Stimulated activated CD8-positive, alpha-beta memory T cell treated with anti-CD3 and anti-CD28 coated beads, Interleukin-12 subunit alpha, Interleukin-12 subunit beta, amount 100 ng/mL, for 24 hours (primary cell): ENCODE data around the gene C2orf78.
A peak's percentile ranks its signal among the peaks of the same experiment; 100 is the strongest.
"Not testable (repeated sequence)": the region's sequence is repeated elsewhere in the genome, so short reads cannot be mapped to it uniquely, and the experiment has no call there.

Experiments used
- DNase-seq: peaks from one replicate; pipeline ENCODE4 v3.0.0-alpha.2; 2020; ENCODE audit errors: extremely low read depth

The C2orf78 gene

GRCh38 chr2:73779467-73780236 lies 4.3 kb upstream of the C2orf78 start, which contains the start of gene DUSP11:
Gene DUSP11 (minus strand): TSS chr2:73780103. CDS start chr2:73779974, 129 bp downstream.
- peak; percentile 85 for DNase-seq

DNA sequence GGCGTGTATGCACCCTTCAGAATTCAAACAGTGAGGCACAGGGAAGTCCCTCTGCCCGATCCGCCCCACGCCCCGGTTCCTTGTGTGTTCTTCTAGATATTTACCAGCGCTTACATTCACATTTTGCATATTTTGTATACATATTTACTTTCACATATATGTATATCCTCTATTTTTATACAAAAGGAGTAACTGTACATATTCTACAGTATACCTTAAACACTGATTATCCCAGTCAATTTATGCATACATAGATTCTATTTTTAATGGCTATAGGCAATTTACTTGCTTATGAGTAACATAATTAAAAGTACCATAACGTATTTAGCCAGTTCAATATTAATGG lies 3.8 kb upstream of the C2orf78 start:
- no peak for DNase-seq

- DNase-seq = not testable (repeated sequence)
Measured at GRCh38 chr2:73783402-73783801, 581 bp upstream of the C2orf78 start.

DNA sequence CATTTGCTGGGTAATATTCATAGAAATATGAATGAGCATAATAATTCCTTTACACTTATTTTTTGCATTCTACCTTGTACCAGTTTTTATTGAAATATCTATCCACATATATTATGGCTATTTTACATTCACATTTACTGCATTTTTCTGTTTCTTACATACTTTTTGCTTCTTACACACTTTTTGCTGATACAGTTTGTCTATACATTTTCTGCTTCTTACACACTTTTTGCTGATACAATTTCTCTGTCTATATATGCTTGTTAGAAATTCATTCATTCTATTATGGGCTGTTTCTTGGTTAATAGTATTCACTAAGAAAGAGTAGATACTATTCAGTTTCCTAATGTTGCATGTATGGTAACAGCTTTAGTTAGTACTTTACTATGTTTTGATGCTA lies 27.9 kb downstream of the C2orf78 start:
- DNase-seq = no peak

GRCh38 chr2:73812635-73813034 lies 28.7 kb downstream of the C2orf78 start:
- DNase-seq = no peak

DNA sequence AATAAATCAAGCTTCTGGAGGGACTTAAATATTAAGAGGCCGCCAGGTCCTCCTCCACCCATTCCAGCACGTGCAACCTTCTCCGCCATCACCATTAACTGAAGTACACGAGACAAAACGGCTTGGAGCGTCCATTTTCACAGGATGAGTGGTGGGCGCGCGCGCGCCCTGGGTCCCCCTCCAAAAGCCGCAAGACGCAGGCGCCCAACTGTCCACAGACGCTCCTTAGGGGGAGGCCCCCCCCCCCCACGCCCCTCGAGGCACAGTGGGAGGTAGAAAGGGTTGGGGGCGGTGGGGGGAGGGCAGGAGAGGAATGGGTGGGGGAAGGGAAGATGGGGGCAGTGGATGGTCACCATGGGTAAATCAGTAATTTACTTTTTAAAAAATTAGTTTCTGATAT lies 34.3 kb downstream of the C2orf78 start:
- no peak for DNase-seq

DNA sequence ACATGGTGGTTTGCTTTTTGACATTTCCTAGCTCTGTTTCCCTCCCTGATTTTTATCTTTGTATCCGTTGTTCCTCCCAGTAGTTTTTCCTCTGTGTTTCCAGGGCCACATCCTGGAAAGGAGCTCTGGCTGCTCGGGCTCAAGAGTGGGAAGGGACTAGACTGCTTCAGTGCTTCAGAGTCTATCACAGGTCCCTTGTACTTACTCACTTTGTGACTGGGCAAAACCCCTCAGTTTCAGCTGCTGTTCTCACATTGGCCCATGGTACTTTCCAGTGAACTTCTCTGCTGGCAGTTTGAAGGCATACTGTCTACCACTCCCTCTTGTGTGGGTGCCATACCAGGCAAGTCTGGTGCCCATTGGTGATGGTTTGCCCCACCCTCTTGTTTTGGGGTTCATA lies 37.2 kb downstream of the C2orf78 start:
- no peak for DNase-seq

DNA sequence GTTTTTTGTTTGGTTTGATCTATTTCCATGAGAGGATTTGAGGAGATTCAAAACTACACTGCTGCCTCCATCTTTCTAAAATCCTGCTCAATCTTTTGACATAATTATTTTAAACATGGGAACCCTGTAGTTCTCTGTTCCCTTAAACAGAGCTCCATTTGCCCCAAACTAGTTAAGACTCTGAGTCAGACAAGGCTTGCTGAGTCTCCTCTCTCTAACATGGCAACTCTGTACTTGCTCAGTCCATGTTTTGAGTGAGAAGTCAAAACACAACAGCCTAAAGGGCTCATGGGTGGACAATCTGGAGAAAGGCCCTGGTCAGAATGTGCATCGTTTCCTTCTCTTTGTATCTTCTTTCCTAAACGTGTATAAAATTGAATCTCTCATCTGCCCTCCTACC lies 37.7 kb downstream of the C2orf78 start:
- no peak for DNase-seq

GRCh38 chr2:73822276-73822675 lies 38.3 kb downstream of the C2orf78 start:
- DNase-seq = no peak

DNA sequence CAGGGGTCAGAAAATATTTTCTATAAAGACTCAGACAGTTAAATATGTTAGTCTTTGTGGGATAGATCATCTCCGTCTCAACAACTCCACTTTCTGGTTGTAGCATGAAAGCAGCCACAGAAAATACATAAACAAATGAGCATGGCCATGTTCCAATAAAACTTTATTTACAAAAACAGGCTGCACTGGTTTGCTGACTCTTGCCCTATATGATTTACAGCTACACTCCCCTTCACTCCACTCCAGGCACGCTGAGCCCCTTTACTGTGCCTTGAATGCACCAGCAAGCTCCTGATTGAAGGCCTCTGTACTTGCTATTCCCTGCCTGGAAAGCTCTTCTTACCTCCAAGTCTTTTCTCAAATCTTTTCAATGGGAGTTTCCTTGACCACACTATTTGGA lies 39.0 kb downstream of the C2orf78 start:
- DNase-seq = no peak

- DNase-seq = no peak
Measured at GRCh38 chr2:73823416-73823815, 39.4 kb downstream of the C2orf78 start.

GRCh38 chr2:73823916-73824523 lies 40.0 kb downstream of the C2orf78 start:
- no peak for DNase-seq

- no peak for DNase-seq
Measured at GRCh38 chr2:73825408-73825807, 41.4 kb downstream of the C2orf78 start.

DNA sequence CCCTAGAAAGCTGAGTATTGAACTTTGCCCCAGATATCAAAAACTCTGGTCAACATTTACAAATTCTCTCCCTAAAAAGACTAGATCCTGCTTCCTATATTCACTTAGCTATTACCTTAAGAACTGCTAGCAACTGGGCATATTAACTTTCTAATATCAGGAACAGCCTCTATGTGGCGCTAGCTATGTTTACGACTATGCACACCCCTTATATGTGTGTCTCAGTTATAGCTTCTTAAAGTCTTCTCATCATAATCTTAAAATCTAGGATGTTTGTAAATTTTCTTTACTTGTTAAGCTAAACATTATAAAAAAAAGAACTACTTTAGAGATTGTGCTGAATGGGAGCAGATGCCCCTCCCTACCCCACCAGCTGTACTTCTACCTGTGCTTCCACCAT lies 43.0 kb downstream of the C2orf78 start:
- DNase-seq = no peak

GRCh38 chr2:73827660-73828388 lies 43.8 kb downstream of the C2orf78 start:
- DNase-seq = no peak

DNA sequence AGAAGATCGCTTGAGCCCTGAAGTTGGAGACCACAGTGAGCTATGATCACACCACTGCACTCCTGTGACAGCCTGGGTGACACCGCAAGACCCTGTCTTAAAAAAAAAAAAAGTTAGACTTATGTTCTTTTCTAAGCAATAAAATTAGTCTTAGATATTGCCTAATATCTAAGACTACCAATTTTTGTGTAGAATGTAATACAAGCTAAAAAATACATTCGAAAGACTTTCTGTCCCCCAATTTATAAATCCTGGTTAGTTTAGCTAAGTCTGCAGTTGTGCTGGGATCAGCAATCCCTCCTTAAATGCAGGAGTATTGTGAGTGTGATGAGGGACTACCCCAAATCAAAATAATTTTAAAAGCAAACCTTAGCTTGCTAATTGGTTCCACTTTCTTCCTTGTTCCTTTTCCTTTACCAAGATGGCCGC lies 44.4 kb downstream of the C2orf78 start:
- DNase-seq = no peak

DNA sequence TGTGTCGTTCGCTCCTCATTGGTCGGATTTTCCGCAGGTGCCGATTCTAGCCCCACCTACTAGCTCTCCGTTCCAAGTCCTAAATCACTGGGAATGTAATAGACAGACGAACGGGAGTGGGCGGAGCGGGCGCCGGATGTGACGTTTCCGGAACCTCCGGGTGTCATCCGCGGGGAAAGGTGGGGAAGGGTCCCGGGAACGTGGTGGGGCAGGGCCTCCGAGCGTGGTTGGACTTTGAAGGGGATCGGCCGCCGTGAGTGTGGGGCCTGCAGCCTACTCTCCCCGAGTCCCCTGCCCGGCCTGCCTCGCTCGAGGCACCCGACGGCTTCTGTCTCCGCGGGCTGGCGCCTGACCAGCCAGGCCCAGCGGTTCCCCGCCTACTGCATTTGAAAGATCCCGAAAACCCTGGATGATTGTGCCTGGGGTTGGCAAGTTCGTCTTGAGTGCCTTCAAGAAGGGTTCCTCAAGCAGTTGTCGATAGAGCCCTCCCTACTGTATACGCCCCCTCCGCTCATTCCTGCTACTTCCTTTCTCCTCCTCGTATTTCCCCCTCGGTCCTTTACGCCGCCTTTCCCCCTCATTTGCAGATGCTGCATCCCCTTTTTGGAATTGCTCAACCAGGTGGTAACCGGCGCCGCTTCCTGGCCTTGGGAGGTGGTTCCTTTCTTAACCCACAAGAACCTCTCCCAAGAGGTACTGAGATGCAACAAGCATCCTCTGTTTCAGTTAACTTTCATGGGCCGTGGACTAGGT lies 45.0 kb downstream of the C2orf78 start, which contains the start of gene STAMBP:
STAMBP (plus strand) TSS at position 144 of the 753 bp plus-strand sequence. CDS start 1,896 bp downstream, outside the sequence.
- DNase-seq = peak; percentile 63

DNA sequence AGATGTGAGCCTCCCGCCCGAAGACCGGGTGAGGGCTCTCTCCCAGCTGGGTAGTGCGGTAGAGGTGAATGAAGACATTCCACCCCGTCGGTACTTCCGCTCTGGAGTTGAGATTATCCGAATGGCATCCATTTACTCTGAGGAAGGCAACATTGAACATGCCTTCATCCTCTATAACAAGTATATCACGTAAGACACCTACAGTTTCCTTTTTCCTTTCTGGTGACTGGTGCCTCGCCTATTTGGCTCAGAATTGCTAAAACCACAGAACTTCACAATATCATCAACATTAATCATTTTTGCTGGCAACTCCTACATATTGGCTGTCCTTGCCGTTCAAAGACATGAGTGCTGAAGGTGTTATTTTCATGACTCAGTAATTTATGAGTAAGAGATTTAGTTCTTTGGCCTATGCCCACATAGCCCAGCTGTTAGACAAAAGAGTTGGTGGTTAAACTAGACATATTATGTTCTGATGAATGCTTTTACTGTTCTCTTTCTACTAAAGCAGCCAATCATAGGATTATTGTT lies 47.0 kb downstream of the C2orf78 start:
- DNase-seq = no peak

GRCh38 chr2:73832930-73833329 lies 48.9 kb downstream of the C2orf78 start:
- DNase-seq = no peak

GRCh38 chr2:73836141-73836943 lies 52.4 kb downstream of the C2orf78 start:
- no peak for DNase-seq
